Coronary artery (tissue), 2 donors: ENCODE results near the gene LASP1NB.
"Not testable (repeated sequence)": the region's sequence is repeated elsewhere in the genome, so short reads cannot be mapped to it uniquely, and the experiment has no call there.

Source experiments
- DNase-seq: peaks from one replicate; pipeline ENCODE4 v3.0.0-alpha.2; 2017; ENCODE audit warnings: low spot score
- H3K27ac ChIP-seq, 2 donors: fragments of 200-600 bp; sonication (generic); one replicate each; pipeline ENCODE4 v1.5.1; 2016 to 2019
- H3K4me3 ChIP-seq: fragments of 200-600 bp; sonication (generic); 2 replicates; pipeline ENCODE4 v1.5.1; 2016; ENCODE audit warnings: mild to moderate bottlenecking, moderate library complexity
- CTCF ChIP-seq: fragments of 200-600 bp; sonication (generic); IDR thresholded peaks from one replicate; pipeline ENCODE4 v1.5.1; 2019; ENCODE audit warnings: antibody characterized with exemption

The LASP1NB gene

GRCh38 chr17:38942696-38943334, 17.4 kb downstream of the LASP1NB start:
- Histone ChIP-seq H3K4me3 (no peak overlapping the region), H3K27ac (no peak overlapping the region)
- TF ChIP-seq CTCF: no peak

GRCh38 chr17:38943607-38944006, 18.2 kb downstream of the LASP1NB start:
- no peak for TF ChIP-seq CTCF
- DNase-seq: no peak
- Histone ChIP-seq H3K4me3 (no peak overlapping the region), H3K27ac (no peak overlapping the region)

More at GRCh38 chr17:38942696-38943334, 17.4 kb downstream of the LASP1NB start:
- no peak for DNase-seq

- DNase-seq: no peak
- H3K4me3 ChIP-seq: no peak overlapping the region
- H3K27ac ChIP-seq: no peak overlapping the region
- no peak for TF ChIP-seq CTCF
These were observed 21.8 kb downstream of the LASP1NB start for GRCh38 chr17:38947189-38947588.

- not testable (repeated sequence) for H3K4me3 ChIP-seq, H3K27ac ChIP-seq, DNase-seq
These were observed 28.4 kb downstream of the LASP1NB start for GRCh38 chr17:38953800-38954199.

GRCh38 chr17:38958326-38958725, 32.9 kb downstream of the LASP1NB start:
- TF ChIP-seq CTCF: no peak
- H3K4me3 ChIP-seq: no peak overlapping the region
- peak overlapping the region; percentile 35 to 38 for H3K27ac ChIP-seq
- DNase-seq: no peak

- Histone ChIP-seq H3K27ac (peak overlapping the region; percentile 29 to 38), H3K4me3 (no peak overlapping the region)
- TF ChIP-seq CTCF: no peak
- DNase-seq: no peak
These were observed 33.3 kb downstream of the LASP1NB start for GRCh38 chr17:38958756-38959155.

GRCh38 chr17:38959508-38959907, 34.1 kb downstream of the LASP1NB start:
- DNase-seq: no peak
- Histone ChIP-seq H3K27ac (peak overlapping the region in 1 of 2 donors; percentile 68), H3K4me3 (no peak overlapping the region)
- no peak for TF ChIP-seq CTCF

- no peak for TF ChIP-seq CTCF
- DNase-seq: no peak
- Histone ChIP-seq H3K4me3 (no peak overlapping the region), H3K27ac (no peak overlapping the region)
These were observed 35.0 kb downstream of the LASP1NB start for GRCh38 chr17:38960402-38960801.
